GM19023 (cell line): Measurements from ENCODE around the gene SCARB2.

Experiments used
- ATAC-seq: cut with Tn5 transposase; IDR thresholded peaks from one replicate; pipeline ENCODE4 v1.9.1; 2021; ENCODE audit warnings: mild to moderate bottlenecking, moderate library complexity; ENCODE audit not compliant: unreplicated experiment

The SCARB2 gene

DNA sequence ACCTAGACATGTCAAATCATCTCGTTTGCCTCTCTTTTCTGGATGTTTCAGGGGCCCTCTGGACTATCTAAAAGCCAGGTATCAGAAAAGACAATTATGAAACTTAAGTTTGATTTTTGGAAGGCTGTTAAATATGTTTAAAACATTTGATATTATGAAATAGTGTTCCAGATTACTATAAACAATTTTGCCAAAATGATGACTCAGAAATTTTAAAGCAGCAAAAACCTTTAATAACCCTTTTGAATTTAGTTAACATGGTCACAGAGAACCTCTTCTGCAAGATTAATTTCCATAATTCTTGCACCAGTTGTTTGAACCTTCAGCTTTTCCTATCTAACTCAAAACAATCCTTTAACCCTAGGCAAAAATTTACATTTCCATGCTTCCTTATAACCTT is 19.1 kb upstream of the SCARB2 start:
- ATAC-seq, result no peak

DNA sequence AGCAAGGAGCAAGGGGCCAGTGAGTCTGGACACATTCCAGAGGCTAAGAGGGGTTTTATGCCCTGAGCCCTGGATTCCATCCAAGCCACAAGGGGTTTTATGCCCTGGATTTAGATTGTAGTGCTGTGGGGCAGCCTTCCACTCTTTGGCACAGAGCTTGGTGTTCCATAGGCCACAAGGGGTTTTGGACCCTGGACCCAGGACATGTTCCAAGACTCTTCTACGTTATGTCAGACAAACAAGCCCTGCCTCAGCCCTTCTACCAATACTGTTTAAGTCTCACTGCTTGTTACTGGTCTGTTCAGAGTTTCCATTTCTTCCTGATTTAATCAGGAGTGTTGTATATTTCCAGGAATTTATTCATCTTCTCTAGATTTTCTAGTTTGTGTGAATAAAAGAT is 12.8 kb upstream of the SCARB2 start:
- no peak for ATAC-seq

GRCh38 chr4:76224171-76224570 is 10.5 kb upstream of the SCARB2 start:
- no peak for ATAC-seq

- ATAC-seq, result no peak
Observed at GRCh38 chr4:76219299-76220055, 5.9 kb upstream of the SCARB2 start.

DNA sequence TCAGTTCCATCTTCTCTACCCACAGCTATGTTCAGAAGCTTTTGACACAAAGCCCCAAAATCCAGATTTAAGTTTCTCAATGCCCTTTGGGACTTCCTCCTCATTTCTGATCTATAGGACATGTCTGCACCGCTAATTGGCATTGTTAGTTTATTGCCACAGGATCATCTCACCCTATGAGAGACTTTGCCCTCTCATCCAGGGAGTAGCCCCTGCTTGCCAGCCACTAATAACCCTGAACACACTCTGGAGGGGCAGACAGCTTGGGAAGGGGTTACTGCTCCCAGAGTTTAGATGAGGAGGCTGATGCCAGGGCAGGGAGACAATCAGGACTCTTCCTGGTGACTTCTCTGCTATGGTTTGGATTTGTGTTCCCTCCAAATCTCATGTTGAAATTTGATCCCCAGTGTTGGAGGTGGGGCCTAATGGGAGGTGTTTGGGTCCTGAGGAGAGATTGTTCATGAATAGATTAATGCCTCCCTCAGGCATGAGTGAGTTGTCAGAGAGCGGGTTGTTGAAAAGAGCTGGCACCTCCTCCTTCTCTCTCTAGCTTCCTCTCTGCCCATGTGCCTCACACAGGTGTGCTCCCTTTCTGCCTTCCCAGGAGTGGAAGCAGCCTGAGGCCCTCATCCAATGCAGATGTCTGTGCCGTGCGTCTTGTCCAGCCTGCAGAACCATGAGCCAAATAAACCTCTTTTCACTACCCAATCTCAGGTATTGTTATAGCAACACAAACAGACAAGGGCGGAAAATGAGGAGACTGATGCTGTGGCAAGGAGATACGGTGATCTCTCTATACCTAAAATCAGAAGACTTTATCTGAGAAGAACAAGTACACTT is 3.6 kb upstream of the SCARB2 start:
- ATAC-seq, result no peak

DNA sequence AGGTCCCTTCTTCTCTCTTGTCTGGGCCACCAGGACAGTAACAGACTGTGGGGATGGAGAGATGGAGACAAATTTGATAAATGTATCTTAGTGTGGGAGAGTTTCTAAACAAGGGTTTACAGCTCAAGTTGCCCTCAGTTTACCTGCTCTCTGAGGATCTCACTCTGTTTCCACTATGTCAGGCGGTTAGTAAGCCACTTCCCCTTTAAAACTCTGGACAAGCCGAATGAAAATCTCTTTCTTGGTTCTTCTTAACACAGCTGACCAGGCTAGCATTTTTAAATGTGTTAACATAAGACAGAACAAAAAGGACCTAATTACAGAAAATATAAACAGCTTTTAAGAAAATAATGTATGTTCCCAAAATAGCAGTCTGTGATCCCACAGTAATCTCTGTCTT is 2.9 kb upstream of the SCARB2 start:
- ATAC-seq, result no peak

GRCh38 chr4:76215077-76215476 is 1.5 kb upstream of the SCARB2 start:
- ATAC-seq, result no peak

DNA sequence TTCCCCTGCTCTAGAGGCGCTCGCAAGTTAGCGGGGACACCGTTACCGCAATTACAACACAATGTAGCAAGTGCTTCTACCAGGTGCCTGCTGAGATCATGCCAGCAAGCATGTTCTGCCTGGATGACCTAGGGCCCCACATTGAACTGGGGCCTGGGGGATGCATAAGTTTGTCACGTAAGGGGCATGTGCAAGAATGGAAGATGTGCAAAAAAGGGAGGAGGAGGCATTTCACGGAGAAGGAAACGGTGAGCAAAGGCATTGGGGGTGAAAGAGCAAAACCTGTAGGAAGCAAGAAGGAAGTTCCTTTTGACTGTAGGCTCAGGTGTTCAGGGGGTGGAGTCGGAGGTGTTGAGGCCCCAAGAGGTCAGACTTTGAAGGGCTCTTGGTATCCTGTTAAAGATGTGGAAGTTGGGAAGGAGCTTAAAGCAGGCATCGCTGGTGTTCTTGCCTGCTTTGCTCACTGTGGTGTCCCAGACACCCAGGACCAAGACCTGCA is 602 bp upstream of the SCARB2 start:
- peak; percentile 8 for ATAC-seq

DNA sequence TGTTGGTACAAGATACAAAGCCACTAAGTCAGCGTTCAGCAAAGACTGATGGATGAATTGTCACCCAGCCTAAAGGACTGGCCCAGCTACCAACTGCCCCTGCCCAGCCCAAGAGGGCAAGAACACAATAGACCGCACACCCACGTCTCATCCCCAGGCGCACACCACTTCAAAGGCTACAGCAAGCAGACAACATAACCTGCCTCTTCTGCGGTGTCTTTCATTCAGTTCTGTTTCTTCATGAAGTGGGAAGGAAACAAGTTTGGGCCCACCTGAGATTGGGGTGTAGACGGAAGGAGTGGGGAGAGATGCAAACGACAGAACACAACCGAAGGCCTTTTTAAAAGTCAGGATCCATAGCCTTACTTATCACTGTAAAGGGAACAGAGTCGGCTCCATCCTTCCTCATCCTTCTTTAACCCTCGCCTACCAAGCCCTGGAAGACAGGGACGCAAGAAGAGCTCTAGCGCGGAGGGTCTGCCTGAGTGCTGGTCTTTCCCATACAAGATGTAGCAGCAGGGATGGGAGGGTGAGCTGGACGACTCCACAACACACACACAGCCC is 691 bp downstream of the SCARB2 start:
- no peak for ATAC-seq

- no peak for ATAC-seq
Observed at GRCh38 chr4:76211769-76212708, 1.6 kb downstream of the SCARB2 start.

GRCh38 chr4:76210452-76210851 is 3.2 kb downstream of the SCARB2 start:
- no peak for ATAC-seq

GRCh38 chr4:76209881-76210280 is 3.7 kb downstream of the SCARB2 start:
- ATAC-seq, result no peak

- ATAC-seq, result no peak
Observed at GRCh38 chr4:76208005-76208765, 5.4 kb downstream of the SCARB2 start.

GRCh38 chr4:76207549-76207948 is 6.1 kb downstream of the SCARB2 start:
- no peak for ATAC-seq

- ATAC-seq, result no peak
Observed at GRCh38 chr4:76206222-76206942, 7.2 kb downstream of the SCARB2 start.

GRCh38 chr4:76205476-76205875 is 8.1 kb downstream of the SCARB2 start:
- ATAC-seq, result no peak

GRCh38 chr4:76204936-76205335 is 8.7 kb downstream of the SCARB2 start:
- no peak for ATAC-seq

GRCh38 chr4:76203541-76203940 is 10.1 kb downstream of the SCARB2 start:
- no peak for ATAC-seq

DNA sequence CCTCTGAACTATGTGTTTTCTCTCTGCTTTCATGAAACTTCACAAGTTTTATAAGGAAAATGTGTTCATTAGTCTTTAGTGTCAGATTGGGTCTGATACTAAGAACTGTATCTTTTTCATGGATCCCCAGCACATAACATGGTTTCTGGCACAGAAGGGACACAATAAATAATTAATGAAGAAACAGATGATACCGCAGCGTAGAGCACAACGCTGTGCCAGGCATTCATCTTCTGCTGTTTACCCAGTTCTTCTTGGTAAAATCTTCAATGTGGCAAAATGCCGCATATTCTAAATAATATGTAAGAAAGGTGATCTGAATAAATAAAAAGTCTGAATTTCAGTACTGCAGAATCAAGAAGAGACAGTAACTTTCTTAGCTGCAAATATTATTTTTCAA is 12.3 kb downstream of the SCARB2 start:
- no peak for ATAC-seq
